ENCODE measurements around the gene TRMT10A.

The TRMT10A gene

GRCh38 chr4:99540277-99540939 is 23.4 kb downstream of the TRMT10A start:
- no peak for DNase-seq

DNA sequence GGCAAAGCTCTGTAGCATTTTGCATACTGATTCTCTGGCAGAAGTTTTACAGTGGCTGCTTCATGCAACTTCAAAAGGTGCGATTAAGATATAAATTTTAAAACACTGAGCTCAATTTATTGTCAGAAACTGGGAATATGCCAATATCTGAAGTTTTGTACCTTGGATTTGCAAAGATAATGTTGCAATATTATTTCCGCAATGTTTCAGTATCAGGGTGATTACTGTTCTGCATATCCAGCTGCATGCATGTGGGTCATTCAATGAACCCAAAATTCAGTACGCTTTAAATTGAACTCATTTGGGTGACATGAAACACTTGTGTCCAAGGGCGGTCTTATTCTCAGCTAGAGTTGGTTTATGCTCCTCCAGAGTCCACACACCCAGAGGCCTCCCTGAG is 26.2 kb downstream of the TRMT10A start:
- no peak for DNase-seq

GRCh38 chr4:99536848-99537247 is 27.0 kb downstream of the TRMT10A start:
- DNase-seq = no peak

DNA sequence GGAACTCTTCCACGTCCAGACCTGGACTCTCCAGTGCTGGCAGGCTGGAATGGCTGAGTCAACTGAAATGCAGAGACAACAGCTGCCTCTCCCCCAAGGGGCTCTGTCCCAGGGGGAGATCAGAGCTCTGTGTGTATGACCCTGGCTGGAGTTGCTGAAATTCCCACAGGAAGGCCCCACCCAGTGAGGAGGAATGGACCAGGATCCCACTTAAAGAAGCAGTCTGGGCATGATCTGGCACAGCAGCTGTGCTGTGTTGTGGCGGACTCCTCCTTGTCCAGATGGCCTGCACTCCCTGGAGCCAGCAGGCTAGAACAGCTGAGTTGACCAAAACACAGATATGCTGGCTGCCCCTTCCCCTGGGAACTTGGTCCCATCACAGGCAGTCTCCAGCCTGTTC is 27.6 kb downstream of the TRMT10A start:
- no peak for DNase-seq

DNA sequence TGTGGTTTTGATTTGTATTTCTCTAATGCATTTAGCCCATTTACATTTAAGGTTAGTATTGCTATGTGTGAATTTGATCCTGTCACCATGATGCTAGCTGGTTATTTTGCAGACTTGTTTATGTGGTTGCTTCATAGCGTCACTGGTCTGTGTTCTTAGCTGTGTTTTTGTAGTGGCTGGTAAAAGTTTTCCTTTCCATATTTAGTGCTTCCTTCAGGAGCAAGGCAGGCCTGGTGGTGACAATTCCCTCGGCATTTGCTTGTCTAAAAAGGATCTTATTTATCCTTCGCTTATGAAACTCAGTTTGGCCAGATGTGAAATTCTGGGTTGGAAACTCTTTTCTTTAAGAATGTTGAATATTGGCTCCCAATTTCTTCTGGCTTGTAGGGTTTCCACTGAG is 29.1 kb downstream of the TRMT10A start:
- peak in 1 of 5 experiments; percentile 22 for DNase-seq

DNA sequence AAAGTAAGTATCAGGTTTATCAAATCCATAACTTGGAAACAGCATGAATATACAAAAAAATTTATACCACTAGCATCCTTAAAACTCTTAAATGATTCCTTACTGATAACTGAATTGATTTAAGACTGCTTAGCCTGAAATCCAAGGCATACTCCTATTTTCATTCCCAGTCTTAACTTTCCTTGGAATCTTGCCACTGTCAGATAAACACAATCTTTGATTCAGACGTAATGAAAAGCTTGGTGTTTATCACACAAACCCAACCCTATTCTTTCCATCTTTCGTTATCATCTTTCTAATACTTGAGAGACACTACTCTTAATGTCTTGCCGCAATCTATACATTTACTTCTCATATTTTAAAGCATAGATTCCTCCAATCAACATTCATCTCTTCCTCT is 33.9 kb downstream of the TRMT10A start:
- DNase-seq = no peak

- DNase-seq = no peak
These were observed 34.6 kb downstream of the TRMT10A start for GRCh38 chr4:99529228-99529627.

- DNase-seq = no peak
These were observed 45.1 kb downstream of the TRMT10A start for GRCh38 chr4:99518601-99519295.

DNA sequence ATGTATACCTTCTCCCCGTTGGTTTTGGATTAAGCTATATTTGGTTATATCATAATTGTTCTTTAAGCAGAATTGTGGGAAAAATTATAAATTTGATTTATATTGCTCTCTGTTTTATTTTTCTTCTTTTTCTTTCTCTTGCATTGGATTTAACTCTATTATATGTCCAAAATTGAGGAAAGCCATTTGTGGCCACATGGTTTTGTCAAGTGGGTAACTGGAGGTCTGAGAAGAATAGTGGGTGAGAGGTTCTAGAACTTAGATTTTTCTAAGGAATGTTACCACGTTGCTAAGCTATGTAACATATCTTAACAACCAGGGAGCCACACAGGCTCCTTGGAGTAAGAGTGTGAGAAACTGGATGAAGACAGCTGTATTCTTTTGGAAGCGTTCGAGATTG is 53.1 kb downstream of the TRMT10A start, which contains the start of gene C4orf17:
C4orf17 (plus strand) TSS at position 301 of the 400 bp plus-strand sequence. CDS start 2,061 bp downstream, outside the sequence.
- no peak for DNase-seq

- peak in 1 of 5 experiments; percentile 96 for DNase-seq
These were observed 56.1 kb downstream of the TRMT10A start for GRCh38 chr4:99507762-99508161.

DNA sequence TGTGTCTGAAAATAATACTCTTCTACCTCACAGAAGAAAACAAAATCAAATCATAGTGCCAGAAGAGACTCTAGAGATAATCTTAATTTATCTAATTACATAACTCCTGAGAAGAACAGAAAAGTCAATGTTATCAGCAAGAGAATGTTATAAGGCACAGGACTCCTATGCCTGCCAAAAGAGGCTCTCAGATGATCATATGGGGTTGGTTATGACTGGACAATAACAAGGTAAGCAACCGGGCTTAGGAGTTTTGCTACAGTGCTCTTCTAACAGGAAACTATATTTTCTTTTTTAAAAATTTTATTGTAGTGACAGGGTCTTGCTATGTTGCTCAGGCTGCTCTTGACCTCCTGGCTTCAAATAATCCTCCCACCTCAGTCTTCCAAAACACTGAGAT is 56.5 kb downstream of the TRMT10A start:
- peak in 1 of 5 experiments; percentile 79 for DNase-seq

DNA sequence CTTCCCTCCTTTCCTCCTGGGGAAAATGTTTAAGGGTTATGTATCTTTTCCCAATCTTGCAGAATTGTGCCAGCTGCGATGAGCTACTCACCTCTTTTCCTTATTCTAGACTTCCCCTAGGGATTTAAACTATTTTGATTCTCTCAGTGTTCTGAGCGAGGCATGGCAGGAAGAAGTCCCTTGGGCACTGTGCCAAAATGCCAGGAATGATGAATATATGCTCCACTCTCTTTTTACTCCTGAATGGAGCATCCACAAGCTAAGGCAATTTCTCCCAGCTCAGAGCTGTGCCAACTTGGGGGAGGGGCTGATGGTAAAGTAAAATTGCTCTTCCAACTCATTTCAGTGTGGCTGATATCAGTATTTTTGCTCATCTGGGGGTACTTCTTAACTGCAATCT is 57.1 kb downstream of the TRMT10A start:
- DNase-seq = no peak

GRCh38 chr4:99504804-99505502 is 58.9 kb downstream of the TRMT10A start:
- DNase-seq = peak in 1 of 5 experiments; percentile 66

All from T-helper 2 cell (primary cell).